Nucleus accumbens (tissue), 56 donors: ENCODE results near the gene IFFO2.

Source experiments
- DNase-seq, 56 donors: peaks; one replicate each; lab custom pipeline; 2025; lab: John Stamatoyannopoulos, UW

The IFFO2 gene

DNA sequence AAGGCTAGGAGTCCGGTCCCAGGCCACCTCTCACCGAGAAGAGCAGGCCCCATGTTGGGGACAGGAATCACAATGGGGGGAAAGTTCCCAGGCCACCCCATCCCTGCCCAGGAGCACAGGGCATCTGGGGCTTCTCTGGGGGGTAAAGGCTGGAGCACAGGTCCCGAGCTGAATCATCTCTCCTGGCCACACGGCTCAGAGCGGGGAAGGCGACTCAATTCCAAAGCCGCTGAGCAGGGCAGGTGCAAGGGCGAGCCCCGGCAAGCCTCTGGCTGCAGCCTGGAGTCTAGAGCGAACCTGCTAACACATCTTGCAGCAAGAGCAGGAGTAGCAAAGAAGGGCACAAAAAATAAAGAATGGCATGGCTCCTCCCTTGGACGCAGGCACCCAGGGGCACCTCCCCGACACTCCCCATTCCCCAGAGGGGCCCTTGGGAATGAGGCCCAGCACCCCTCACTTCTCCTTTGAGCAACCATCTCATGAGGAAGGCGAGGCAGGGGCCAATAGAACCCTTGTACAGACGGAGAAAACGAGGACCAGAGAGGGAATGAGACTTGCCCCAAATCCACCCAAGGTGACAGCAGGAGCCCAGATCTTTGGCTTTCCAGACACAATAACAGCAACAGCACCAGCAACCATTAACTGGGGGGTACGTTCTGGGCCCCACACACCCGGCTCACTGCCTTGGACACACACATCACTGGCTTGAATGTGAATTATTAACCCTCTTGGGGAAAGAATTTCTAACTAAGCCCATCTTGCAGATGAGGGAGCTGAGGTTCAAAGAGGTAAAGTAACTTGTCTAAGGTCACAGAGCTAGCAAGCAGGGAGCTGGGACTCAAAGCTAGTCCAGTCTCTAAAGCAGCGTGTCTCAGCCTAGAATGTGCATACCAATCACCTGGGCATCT, 33.4 kb downstream of the IFFO2 start:
- no peak for DNase-seq

DNA sequence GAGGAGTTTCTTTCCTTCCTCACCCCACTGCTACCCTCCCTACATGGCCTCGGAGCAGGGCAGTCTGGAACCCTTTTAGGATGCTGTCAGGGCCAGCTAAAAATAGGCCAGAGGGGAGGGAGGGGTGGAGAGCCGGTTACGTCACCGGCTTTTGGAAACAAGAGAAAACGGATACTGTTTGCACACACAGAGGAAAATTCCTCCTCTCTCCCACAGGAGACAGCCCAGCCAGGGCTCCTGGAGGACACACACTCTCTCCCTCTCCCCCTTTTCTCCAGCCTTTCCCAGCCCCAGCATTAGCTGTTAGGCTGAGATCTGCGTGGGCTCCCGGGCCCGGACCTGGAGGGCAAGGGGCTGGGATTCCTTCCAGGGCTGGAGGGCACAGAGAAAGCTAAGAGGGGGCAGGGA, 34.2 kb downstream of the IFFO2 start:
- DNase-seq = peak in 45 of 56 donors; percentile 12 to 86 (median 53)

DNA sequence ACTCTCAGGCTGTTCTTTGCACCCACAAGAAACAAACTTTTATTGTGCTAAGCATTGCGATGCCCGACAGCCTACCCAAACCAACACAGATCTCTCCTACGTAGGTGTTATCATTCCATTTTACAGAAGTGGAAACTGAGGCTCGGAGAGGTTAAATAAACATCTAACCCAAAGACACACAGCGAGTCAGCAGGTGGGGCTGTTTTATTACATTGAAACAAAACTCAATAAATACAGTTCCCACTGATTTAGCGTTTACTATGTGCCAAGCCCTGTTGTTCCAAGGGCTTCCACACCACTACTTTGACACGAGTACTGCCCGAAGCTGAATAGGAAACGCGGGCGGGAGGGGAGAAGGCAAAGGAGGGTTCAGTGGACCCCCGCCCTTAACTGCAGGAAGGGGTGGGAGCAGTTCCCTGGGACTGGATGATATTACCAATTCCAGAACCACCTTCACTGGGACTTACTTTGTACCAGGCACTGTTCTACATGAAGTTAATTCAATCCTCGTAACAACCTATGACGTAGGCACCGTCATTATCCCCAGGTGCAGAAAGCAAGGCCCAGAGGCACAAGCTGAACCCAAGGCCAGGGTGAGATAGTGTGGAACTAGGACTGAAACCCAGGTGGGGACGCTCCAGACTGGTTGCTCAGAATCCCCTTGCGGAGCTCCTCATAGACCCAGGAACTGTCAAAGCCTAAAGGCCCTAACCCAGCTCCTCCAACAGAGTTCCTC, 34.8 kb downstream of the IFFO2 start:
- peak in 1 of 56 donors; percentile 45 for DNase-seq

DNA sequence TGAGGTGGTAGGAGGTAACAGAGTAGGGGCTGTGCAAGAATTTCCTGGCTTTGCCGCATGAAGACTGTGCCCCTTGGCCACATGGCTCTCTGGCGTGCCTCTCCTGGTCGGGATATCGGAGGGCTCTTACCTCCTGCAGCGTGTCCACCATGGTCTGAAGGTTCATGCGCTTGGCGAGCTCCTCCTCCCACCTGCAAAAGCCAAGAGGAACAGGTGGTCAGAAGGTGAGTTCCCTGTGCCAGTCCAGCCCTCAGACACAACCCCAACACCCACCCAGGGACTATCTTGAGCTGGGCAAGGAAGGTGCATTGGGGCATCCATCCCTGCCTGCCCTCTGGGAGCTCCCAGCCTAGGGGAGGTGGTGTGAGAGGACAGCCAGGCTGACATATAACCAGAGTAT, 35.5 kb downstream of the IFFO2 start:
- no peak for DNase-seq

DNA sequence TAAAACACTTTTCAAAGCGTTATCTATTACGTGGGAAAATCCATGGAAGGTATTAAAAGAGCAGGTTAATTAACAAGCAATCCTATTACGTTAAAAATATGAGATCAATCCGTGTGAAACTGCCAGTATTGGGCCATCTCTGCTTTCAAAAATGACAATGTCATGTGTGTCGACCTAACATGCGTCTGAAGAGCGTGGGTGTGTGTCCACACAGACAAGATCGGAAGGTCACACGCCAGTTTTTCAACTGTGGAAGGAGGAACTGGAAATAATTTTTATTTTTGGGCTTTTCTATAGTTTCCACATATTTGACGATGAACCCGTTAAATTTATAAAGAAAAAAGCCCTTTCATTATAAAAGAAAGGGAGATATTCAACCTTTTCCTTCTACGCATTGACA, 36.5 kb downstream of the IFFO2 start:
- DNase-seq = no peak

DNA sequence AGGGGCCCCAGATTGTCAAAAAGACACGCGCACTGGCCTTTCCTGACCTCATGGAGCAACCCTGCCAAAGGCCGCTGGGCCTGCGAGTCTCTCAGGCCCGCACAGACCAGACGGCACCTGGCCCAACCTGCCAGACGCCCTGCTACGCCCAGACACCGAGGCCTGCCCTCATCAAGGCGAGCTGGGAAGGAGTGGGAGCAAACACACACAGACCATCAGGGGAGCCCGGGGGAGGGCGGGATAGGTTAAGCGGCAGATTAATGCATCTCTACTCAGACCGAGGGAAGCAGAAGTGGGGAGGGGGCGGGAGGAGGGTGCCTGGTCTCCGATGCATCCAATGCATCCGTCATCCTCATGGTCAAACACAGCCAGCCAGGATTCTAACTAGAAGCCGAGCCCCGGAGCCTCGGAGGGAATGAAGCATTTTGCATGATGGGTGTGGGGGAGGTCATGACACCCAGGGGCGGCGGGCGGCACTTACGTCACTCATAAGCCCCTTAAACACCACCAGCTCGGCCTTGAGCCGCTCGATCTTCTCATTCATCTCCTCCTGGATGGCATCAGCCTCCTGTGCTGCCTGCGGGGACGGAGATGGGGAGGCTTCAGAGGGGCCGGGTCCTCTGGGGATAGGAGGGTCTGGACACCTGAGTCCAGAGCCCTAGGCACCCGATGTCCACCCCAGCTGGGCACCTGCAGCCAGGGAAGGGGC, 37.1 kb downstream of the IFFO2 start:
- DNase-seq = no peak

DNA sequence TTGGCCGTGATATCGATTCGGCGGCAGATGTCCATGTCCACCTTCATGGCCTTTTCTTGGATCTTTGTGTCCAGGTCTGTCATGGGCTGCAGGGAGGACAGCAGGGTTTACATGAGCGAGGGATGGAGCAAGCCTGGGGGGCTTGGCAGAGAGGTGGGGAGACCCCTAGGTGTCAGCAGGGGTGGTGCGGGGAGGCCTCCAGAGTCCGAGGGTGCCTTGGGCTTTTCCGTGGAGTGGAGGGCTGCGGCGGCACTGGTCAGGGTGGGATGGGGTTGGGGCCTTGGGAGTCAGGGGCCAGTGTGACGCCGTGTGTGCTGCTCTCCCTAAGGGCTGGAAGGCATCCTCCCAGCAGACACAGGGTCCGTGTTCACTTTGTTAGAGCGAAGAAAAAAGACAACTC, 38.1 kb downstream of the IFFO2 start:
- DNase-seq = no peak

DNA sequence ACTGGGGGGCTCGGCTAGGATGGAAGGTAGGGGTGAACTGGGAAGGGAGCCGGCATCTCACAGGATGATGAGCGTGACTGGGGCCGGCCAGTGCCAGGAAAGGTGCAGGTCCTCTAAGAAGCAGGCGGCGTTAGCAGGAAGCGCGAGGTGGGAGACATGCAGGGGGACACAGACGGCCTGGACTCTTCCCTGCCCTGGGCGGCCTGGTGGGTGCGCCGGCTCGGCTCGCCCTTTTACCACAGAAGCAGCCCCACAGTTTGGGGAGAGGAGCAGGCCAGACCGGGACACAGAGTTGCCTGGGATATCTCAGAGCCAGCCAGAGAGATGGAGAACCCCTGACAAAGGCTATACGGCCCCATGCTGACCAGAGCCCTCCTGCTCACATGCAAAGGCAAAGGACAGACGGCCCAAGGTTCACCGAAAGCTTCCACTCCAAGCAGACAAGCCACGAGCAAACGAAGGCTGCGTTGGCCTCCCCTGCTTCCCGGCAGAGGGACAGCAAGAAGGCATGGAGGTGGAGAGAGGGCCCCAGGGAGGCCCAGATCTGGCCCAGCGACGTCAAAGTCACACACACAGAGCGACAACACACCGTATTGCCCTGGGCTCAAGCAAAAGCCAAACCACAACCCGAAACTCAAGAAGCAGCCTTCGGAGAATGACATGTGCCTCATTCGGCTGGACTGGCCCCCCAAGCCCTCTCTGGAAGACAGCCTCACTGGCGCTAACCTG, 39.2 kb downstream of the IFFO2 start:
- no peak for DNase-seq

DNA sequence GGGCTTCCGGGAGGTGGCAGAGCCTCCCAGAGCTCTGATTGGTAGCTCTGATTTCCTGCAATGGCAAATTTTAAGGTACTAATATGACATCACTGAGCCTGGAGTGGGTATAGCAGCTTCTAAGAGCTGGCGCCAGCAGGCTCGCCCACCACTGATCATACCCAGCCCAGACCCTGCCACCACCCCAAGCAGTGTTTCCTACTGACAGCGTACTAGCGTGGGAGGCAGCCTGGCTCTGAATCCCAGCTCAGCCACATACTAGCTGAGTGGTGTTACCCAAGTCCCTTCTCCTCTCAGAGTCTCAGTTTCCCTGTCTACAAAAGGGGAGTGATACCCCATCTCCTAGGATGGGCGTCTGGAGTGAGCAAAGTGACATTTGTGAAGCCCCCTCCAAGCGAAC, 41.1 kb downstream of the IFFO2 start:
- no peak for DNase-seq

DNA sequence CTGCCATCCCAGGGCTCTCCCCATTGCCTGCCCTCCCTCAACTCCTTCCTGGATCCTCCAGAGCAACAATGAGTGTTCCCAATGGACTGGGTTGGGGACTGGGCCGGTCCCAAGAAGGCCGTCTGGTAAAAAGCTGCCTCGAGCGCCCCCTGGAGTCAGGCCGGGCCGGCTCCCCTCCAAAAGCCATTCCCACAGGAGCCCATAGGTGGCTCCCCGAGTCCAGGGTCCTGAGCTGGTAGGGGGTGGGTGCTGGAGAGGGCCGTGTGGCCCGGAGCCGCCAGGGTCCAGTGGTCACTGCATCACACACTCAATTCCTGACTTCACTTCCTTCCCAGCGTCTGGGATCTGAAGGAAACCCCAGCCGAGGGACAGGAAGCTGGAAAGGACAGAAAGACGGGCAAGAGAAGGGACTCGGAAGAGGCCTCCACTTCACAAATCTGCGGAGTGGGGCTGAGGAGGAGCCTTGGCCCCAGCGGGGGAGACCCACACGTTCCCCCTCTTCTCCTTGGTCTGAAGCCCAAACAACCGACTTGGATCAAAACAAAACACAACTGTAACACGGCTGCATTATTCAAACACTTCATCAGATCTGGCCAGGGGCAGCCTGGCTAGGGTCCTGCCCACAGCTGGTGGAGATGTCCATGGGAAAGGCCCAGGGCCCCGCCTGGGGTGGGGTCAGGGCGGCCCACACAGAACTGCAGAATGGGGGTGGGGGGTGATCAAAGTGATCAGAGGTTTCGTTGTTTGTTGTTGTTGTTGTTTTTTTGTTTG, 43.2 kb downstream of the IFFO2 start:
- peak in 53 of 56 donors; percentile 14 to 89 (median 71) for DNase-seq

DNA sequence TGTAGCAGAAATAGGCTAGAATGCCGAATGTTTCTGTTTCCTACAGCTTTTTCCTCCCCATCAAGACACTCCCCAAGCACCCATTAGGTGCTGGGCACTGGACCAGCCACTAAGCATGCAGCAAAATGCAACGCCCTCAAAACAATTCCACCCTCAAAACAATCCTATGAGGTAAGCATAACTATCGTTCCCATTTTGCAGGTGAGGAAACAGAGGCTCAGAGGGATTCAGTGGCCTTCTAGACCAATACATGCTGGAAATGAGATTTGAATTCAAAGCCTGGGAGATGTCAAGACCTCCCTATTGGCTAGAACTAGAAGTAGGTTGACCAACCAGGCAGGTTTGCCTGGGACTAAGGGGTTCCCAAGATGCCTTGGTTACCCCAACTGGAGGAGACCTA, 43.9 kb downstream of the IFFO2 start:
- DNase-seq = no peak

DNA sequence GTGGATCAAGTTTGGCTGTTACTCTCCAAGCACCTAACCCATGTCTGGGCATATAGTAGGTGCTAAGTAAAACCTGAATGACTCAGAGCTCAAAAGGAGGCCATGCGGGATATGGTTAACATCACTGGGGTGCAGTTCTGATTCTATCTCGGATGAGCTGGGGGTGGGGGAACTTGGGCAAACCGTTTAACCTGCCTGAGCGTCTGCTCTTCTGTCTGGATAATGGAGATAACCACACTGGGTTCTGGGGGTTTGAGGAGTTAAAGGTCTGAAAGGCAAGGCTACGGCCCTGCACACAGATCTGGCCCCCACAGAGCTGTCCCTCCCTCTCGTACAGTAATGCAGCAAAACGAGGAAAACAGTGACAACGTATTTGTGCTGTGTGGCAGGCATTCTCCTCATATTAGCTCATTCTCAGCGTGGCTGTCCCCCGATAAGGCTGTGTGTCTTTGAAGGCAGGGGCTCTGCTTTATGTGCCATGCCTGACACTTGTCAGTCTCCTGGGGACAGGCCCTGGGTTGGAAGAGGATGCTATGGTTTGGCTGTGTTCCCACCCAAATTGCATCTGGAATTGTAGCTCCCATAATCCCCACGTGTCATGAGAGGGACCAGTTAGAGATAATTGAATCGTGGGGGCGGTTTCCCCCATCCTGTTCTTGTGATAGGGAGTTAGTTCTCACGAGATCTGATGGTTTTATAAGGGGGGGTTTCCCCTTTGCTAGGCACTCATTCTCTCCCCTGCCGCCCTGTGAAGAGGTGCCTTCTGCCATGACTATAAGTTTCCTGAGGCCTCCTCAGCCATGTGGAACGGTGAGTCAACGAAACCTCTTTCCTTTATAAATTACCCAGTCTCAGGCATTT, 47.3 kb downstream of the IFFO2 start:
- no peak for DNase-seq

DNA sequence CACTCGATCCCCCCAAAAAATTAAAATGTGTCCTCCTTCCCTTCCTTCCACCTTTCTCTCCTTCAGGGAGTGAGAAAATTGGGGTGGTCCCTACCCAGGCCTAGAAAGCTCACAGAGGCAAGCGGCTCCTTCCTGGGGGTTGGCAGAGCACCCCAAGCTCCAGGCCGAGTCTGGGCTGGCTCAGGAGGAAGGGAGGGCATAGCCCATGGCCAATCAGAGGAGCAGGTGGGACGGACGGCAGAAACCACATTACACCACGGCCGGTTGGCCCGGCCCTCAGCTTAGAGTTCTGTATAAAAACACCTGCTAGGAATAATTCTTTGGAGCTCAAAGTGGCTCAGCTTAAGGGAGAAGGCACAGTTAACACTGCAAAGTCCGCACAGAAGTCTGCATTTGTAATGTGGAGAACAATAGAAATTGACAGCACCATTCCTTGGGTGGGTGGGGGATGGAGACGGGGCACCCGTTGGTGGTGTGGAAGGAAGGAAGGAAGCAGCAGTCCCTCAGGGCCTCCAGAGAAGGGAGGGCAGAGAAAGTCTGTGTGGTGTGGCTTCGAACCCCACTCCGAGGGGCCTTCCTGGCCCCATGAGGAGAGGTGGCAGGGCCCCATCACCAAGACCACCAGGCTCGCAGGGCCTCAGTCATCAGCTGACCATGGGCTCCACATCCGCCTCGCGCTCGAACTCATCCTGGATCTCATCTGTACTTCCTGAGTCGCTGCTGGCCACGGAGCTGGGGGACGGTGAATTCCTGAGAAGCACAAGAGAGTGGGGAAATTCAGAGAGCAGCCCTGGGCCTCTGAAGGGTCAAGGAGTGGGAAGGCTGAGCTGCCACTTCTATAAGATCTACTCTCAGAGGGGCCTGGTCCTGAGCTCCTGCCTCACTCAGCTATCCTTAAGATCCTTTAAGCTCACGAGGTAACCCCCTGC, 48.3 kb downstream of the IFFO2 start:
- peak in 11 of 56 donors; percentile 10 to 33 (median 20) for DNase-seq

DNA sequence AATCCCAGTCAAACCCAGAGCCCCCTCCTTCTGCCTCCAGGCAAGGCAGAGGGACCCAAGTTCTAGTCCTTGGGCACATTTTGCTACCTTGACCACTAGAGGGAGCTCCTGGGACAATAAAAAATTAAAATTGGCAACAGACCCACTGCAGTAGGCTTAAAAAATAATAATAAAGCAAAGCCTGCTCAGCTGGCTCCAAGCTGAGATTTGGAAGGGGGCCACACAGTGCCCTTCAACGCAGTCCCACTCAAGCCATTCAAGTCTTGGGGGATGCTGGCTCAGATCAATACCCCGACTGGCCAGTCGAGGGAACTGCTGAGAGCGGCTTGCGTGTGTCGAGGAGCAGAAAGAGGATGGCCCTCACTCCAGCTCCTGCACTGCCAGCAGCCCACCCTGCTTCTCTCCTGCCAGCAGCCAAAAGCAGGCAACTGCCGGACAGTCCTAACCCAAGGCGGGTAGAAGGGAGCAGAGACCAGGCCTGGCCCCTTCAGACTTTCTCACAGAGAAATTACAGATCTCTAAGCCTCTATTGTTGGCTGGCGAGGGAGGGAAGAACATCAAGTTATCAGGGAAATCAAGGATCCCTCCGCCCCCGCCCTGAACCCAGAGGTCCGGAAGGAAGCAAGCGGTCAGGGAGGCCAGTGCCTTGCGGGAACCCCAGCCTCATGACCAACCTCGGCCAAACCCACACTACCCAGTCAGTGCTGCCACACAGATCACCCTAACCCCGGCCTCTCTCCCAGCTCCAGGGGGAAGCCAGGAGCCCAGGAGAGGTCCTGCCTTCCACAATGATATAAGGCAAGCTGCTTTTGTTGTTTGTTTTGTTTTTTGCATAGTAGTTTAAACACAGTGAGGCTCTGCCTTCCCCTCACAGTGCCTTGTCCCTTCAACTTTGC, 49.2 kb downstream of the IFFO2 start:
- DNase-seq = peak in 53 of 56 donors; percentile 13 to 82 (median 58)

DNA sequence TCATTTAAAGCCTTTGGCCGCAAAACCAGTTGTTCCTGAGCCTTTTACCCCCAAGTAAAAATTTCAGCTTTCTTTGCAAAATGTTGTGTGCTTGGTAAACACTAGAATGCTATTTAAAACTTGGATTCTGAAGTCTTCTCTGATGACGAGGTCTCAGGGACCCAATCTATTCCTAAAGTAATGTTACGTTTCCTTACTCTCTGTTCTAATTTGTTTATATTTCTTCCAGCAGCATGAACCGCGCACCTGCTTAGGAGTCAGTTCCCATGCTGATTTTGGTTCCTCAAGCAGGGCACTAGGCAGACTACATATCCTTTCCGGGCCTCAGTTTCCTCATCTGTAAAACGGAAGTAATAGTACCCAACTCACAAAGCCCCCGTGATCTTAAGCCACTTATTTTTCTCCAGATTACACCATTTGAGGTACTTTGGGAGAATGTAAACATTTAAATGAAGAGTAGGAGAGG, 53.2 kb downstream of the IFFO2 start:
- no peak for DNase-seq
